SU-DHL-6 (cell line): ENCODE results near the gene TNS3.

Source experiments
- EZH2phosphoT487 ChIP-seq: fragments of 200-600 bp; sonication (generic), shearing (Covaris generic); conservative IDR thresholded peaks from 2 replicates; pipeline ENCODE4 v1.6.1; 2018; ENCODE audit warnings: mild to moderate bottlenecking, antibody characterized with exemption, low read length, moderate library complexity, mixed read lengths
- TF ChIP-seq, protein P1 (sequence below): fragments of 200-600 bp; sonication (generic); IDR thresholded peaks from one replicate; pipeline ENCODE4 v1.5.1; 2017; ENCODE audit warnings: antibody characterized with exemption, mild to moderate bottlenecking, low read length, moderate library complexity; ENCODE audit not compliant: insufficient read depth, poor library complexity, severe bottlenecking

DNA sequence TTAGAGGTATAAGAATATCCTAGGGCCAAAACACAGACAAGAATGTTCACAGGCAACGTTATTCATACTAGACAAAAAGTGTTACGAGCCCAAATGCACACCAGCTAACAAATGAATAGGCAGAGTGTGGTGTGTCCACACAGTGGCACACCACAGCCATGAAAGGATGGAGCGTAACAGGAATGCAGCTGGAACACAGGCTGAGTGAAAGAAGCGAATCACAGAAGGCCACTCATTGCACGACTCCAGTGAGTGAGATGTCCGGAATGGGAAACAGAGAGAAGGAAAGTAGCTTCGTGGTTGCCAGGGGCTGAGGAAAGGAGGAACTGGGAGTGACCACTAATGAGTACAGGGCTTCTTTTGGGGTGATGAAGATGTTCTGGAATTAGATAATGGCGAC is 198.8 kb downstream of the TNS3 start:
- TF ChIP-seq, protein P1, sequence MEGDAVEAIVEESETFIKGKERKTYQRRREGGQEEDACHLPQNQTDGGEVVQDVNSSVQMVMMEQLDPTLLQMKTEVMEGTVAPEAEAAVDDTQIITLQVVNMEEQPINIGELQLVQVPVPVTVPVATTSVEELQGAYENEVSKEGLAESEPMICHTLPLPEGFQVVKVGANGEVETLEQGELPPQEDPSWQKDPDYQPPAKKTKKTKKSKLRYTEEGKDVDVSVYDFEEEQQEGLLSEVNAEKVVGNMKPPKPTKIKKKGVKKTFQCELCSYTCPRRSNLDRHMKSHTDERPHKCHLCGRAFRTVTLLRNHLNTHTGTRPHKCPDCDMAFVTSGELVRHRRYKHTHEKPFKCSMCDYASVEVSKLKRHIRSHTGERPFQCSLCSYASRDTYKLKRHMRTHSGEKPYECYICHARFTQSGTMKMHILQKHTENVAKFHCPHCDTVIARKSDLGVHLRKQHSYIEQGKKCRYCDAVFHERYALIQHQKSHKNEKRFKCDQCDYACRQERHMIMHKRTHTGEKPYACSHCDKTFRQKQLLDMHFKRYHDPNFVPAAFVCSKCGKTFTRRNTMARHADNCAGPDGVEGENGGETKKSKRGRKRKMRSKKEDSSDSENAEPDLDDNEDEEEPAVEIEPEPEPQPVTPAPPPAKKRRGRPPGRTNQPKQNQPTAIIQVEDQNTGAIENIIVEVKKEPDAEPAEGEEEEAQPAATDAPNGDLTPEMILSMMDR: no peak
- no peak for TF ChIP-seq EZH2phosphoT487
